SK-N-MC (cell line): ENCODE data around the gene METTL1.
"Not testable (repeated sequence)": the region's sequence is repeated elsewhere in the genome, so short reads cannot be mapped to it uniquely, and the experiment has no call there.

ENCODE experiments used
- EZH2 ChIP-seq: fragments of 200-600 bp; sonication (generic); IDR thresholded peaks from one replicate; pipeline ENCODE4 v1.6.1; 2017; ENCODE audit warnings: antibody characterized with exemption
- FOXP2 ChIP-seq: optimal IDR thresholded peaks from 2 replicates; pipeline ENCODE3; 2011; ENCODE audit warnings: mild to moderate bottlenecking, moderate library complexity; ENCODE audit not compliant: insufficient read depth; ENCODE audit errors: extremely low read length, control extremely low read depth
- POLR2AphosphoS5 ChIP-seq: IDR thresholded peaks from 2 replicates; pipeline ENCODE4 v1.6.1; 2012; ENCODE audit warnings: mild to moderate bottlenecking, low read depth, low read length, borderline replicate concordance

DNA sequence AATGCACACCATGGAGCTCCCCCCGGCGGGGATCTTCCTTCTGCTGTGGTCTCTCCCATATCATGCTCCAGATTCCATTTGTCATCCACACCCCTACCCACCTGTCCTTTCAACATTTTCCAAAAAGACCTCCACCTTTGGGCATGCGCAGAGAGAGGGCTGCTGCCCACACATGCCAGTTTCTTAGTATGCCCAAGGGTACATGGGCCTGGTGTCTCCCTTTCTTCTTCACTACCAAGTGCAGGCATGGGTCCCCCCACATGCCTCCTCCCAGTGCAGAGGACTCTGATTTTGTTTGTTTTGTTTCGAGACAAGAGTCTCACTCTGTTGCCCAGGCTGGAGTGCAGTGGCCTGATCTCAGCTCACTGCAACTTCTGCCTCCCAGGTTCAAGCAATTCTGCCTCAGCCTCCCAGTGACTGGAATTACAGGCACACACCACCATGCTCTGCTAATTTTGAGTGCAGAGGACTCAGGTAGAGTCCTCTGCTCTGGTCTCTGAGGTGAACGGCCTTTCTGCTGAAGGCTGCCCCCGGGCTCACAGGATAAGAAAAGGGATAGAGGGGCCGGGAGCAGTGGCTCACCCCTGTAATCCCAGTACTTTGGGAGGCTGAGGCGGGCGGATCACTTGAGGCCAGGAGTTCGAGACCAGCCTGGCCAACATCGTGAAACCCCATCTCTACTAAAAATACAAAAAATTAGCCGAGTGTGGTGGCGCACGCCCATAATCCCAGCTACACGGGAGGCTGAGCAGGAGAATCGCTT is 49.9 kb downstream of the METTL1 start:
- TF ChIP-seq EZH2, POLR2AphosphoS5, FOXP2: not testable (repeated sequence)
